Mononuclear cell (primary cell): ENCODE results near the gene MPHOSPH8. TPM values are rescaled to one million over a fixed set of nuclear protein-coding genes. Genes with fewer than 3 reads are reported as not detected.
"Not testable (repeated sequence)": the region's sequence is repeated elsewhere in the genome, so short reads cannot be mapped to it uniquely, and the experiment has no call there.

ENCODE experiments used
- H3K27me3 ChIP-seq: 2 replicates; pipeline ENCODE4 v1.6.0; 2011; ENCODE audit warnings: low read length, control low read depth; ENCODE audit not compliant: insufficient read depth
- H3K4me1 ChIP-seq: 2 replicates; pipeline ENCODE4 v1.5.1; 2011; ENCODE audit warnings: mild to moderate bottlenecking, low read length, control low read depth; ENCODE audit not compliant: insufficient read depth
- H3K4me3 ChIP-seq: 2 replicates; pipeline ENCODE4 v1.5.1; 2011; ENCODE audit warnings: mild to moderate bottlenecking, low read length, moderate library complexity
- H3K9me3 ChIP-seq: 2 replicates; pipeline ENCODE4 v1.5.1; 2011; ENCODE audit warnings: low read depth, mild to moderate bottlenecking, control low read depth, low read length
- total RNA-seq: library from RNA; depleted of rRNA; stranded (reverse); fragments of >200 nt; gene quantifications from one replicate; pipeline ENCODE4 v1.2.3, GENCODE V29; 2012

Gene MPHOSPH8
- total RNA-seq, 1 donor, result 21.7 TPM

- Histone ChIP-seq H3K4me1 (peaks cover 11% of the 10 kb centered on the region), H3K9me3 (no peaks in the 10 kb centered on the region), H3K4me3 (no peak overlapping the region), H3K27me3 (peaks cover 27% of the 10 kb centered on the region)
Observed at GRCh38 chr13:19606152-19606551, 27.3 kb upstream of the MPHOSPH8 start.

DNA sequence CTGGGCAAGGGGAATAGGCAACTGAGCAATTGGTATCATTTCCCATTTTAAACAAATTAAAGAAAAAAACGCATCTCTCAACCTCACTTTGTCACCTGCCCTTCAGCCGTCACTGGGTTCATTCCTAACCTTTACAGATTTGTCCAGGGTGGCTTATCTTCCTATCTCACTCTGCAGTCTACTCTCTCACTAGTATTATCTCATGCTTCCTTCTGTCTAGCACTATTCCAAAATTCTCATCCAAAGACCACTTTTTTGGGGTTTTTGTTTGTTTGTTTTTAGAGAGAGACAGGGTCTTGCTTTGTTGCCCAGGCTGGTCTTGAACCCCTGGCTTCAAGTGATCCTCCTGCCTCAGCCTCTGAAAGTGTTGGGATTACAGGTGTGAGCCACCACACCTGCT lies 26.7 kb upstream of the MPHOSPH8 start:
- Histone ChIP-seq H3K27me3 (peaks cover 23% of the 10 kb centered on the region), H3K4me1 (peaks cover 7% of the 10 kb centered on the region), H3K9me3 (no peaks in the 10 kb centered on the region), H3K4me3 (no peak overlapping the region)

GRCh38 chr13:19607523-19608078 lies 25.9 kb upstream of the MPHOSPH8 start:
- H3K9me3 ChIP-seq, result no peaks in the 10 kb centered on the region
- H3K27me3 ChIP-seq, result peaks cover 17% of the 10 kb centered on the region
- no peak overlapping the region for H3K4me3 ChIP-seq
- peaks cover under 1% of the 10 kb centered on the region for H3K4me1 ChIP-seq

GRCh38 chr13:19618977-19619376 lies 14.5 kb upstream of the MPHOSPH8 start:
- H3K9me3 ChIP-seq, result no peaks in the 10 kb centered on the region
- H3K4me1 ChIP-seq, result no peaks in the 10 kb centered on the region
- no peak overlapping the region for H3K4me3 ChIP-seq
- no peaks in the 10 kb centered on the region for H3K27me3 ChIP-seq

DNA sequence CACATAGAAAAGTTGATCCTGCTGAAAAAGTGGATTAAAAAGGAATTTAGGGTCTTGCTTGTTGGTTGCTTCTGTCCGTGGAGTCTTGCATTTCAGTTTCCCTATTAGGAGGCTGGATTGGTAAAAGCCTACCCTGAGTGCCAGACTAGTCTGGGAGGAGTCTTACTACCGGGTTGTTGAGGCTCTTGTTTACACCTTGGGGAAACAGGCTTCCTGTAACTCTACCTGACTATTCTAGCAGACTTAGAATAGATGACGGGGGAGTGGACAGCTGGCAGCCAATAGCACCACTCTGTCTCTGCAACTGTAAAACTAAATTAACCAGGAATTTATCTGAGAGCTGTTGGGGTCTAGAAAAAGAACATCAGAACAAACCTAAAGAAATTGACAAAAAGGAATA lies 11.3 kb upstream of the MPHOSPH8 start:
- no peaks in the 10 kb centered on the region for H3K9me3 ChIP-seq
- H3K27me3 ChIP-seq, result no peaks in the 10 kb centered on the region
- H3K4me3 ChIP-seq, result no peak overlapping the region
- no peaks in the 10 kb centered on the region for H3K4me1 ChIP-seq

DNA sequence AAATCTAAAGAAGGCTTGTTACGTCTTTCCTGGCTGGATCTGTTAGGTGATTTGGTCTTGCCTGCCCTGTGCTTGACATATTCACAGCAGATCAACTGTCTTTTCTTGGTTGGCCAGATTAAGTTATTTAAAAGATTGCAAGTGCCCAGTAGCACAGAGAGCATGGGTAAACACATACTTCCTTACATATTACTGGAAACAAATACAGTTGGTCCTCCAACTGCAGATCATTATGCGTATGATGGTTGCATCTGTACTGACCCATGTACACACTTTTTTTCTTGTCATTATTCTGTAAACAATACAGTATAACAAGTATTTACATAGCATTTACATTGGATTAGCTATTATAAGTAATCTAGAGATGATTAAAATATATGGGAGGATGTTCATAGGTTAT lies 9.2 kb upstream of the MPHOSPH8 start:
- Histone ChIP-seq H3K27me3 (no peaks in the 10 kb centered on the region), H3K4me1 (no peaks in the 10 kb centered on the region), H3K9me3 (no peaks in the 10 kb centered on the region), H3K4me3 (no peak overlapping the region)

- Histone ChIP-seq H3K9me3 (no peaks in the 10 kb centered on the region), H3K27me3 (no peaks in the 10 kb centered on the region), H3K4me3 (peak overlapping the region; percentile 74), H3K4me1 (peaks cover 29% of the 10 kb centered on the region)
Observed at GRCh38 chr13:19632915-19633478, 462 bp upstream of the MPHOSPH8 start.

- Histone ChIP-seq H3K9me3 (no peaks in the 10 kb centered on the region), H3K4me1 (peaks cover 29% of the 10 kb centered on the region), H3K4me3 (peak overlapping the region; percentile 74), H3K27me3 (no peaks in the 10 kb centered on the region)
Observed at GRCh38 chr13:19634256-19634740, 839 bp downstream of the MPHOSPH8 start.

GRCh38 chr13:19635926-19636325 lies 2.5 kb downstream of the MPHOSPH8 start:
- not testable (repeated sequence) for H3K9me3 ChIP-seq, H3K4me3 ChIP-seq, H3K27me3 ChIP-seq
- H3K4me1 ChIP-seq, result peaks cover 29% of the 10 kb centered on the region

DNA sequence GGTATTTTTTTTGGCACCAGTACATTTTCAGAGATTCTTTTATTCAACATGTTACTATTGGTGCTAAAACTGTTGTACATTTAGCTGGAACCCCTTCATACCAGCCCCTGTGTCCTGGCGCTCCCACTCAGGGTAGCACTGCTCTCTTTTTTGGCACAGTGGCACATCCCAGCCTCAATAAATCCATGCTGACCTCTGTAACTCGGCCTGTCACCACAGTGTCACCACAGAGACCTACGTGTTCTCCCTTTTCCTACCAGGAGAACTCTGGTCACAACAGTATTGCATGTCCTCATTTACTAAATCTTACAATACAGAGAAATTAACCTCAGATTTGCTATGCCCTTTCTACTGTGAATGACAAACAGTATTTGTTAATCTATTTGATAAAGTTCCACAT lies 10.2 kb downstream of the MPHOSPH8 start:
- Histone ChIP-seq H3K4me3 (no peak overlapping the region), H3K9me3 (no peaks in the 10 kb centered on the region), H3K27me3 (no peaks in the 10 kb centered on the region), H3K4me1 (no peaks in the 10 kb centered on the region)

GRCh38 chr13:19645000-19645399 lies 11.5 kb downstream of the MPHOSPH8 start:
- H3K4me1 ChIP-seq, result no peaks in the 10 kb centered on the region
- no peak overlapping the region for H3K4me3 ChIP-seq
- no peaks in the 10 kb centered on the region for H3K27me3 ChIP-seq
- no peaks in the 10 kb centered on the region for H3K9me3 ChIP-seq

DNA sequence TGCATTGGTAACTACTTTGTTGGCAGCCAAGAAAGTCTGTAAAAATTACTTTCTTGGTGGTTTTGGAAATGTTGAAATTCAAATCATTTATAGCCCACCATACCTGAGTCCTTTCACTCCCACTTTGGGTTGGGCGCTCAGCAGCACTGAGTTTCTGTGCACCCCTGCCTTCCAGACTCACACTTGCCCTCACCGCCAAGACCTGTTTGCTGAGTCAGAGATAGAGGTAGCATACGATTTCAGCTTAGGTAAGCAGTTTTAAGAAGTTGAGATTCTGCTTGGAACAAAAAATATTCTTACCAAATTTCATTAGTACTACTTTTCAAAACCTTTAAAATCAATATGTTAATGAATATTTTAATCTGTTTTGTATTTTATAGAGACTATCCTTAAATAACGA lies 12.6 kb downstream of the MPHOSPH8 start:
- no peaks in the 10 kb centered on the region for H3K9me3 ChIP-seq

GRCh38 chr13:19650742-19651141 lies 17.3 kb downstream of the MPHOSPH8 start:
- Histone ChIP-seq H3K4me3 (no peak overlapping the region), H3K9me3 (no peaks in the 10 kb centered on the region), H3K4me1 (no peaks in the 10 kb centered on the region), H3K27me3 (no peaks in the 10 kb centered on the region)

More for the DNA sequence above, 12.6 kb downstream of the MPHOSPH8 start:
- H3K4me3 ChIP-seq, result no peak overlapping the region
- H3K4me1 ChIP-seq, result no peaks in the 10 kb centered on the region
- no peaks in the 10 kb centered on the region for H3K27me3 ChIP-seq

DNA sequence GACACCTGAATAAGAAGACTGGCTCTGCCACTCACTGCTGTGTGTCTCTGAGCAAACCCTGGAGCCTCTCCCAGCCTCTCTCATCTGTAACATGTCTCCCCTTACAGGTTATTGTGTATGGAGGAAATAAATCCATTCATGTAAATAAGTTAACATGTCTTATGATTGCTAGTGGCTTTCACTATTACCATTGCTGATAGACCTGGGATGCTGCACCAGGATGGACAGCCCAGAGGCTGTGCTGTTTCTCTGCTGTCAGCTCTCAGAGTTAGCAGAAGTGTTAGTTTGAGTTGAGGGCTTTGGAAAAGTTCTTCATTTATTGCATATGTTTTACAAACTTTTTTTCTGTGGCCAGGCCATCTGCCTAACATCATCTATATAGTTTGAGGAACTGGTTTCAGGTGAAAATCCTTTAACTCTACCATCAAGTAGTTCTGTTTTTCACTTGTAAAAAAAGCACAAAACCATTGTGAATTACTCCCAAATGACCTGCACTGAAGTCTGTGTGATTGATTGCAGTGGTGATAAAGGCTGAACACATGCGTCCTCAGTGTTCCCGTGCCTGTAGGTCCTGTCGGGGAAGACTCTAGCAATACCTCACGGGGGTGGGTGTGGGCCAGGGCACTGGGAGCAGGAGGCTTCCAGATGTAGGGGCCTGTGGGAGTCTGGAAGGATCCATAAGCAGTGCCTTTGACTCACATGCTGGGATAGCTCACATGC lies 24.6 kb downstream of the MPHOSPH8 start:
- Histone ChIP-seq H3K4me1 (no peaks in the 10 kb centered on the region), H3K4me3 (no peak overlapping the region), H3K9me3 (no peaks in the 10 kb centered on the region), H3K27me3 (no peaks in the 10 kb centered on the region)

DNA sequence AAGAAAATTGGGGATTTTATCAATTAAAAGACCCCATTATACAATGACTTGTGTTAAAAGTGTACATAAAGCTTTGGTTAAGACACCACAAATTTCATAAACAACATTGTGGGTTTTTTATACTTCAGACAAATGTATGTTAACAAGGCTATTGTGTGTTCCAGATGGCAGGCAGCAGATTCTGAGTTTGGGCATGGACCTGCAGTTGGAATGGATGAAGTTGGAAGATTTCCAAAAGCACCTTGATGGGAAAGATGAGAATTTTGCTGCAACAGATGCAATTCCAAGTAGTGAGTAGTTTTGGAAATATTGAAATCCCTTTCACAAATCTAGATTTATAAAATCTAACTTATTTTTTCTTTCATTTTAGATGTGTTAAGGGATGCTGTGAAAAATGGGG lies 25.4 kb downstream of the MPHOSPH8 start:
- Histone ChIP-seq H3K9me3 (no peaks in the 10 kb centered on the region), H3K27me3 (no peaks in the 10 kb centered on the region), H3K4me3 (no peak overlapping the region), H3K4me1 (no peaks in the 10 kb centered on the region)

DNA sequence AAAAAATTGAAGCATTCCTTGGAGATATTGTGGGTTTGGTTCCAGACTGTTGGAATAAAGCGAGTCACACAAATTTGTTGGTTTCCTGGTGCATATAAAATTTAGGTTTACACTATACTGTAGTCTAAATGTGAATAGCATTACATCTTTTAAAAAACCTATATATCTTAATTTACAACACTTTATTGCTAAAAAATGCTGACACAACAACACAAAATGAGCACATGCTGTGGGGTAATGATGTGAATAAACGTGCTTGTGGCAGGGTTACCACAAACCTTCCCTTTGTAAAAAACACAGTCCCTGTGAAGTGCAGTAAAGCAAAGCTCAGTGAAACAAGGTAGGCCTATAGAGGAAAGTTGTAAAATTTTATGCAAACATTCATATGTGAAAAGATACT lies 27.7 kb downstream of the MPHOSPH8 start:
- H3K4me1 ChIP-seq, result no peaks in the 10 kb centered on the region
- H3K9me3 ChIP-seq, result no peaks in the 10 kb centered on the region
- no peak overlapping the region for H3K4me3 ChIP-seq
- no peaks in the 10 kb centered on the region for H3K27me3 ChIP-seq
